Activated naive CD4-positive, alpha-beta T cell (primary cell): Measurements from ENCODE around the gene RABGAP1L.

ENCODE experiments used
- DNase-seq, 4 experiments: peaks; one replicate each; lab custom pipeline; 2025; lab: John Stamatoyannopoulos, UW

RABGAP1L gene

DNA sequence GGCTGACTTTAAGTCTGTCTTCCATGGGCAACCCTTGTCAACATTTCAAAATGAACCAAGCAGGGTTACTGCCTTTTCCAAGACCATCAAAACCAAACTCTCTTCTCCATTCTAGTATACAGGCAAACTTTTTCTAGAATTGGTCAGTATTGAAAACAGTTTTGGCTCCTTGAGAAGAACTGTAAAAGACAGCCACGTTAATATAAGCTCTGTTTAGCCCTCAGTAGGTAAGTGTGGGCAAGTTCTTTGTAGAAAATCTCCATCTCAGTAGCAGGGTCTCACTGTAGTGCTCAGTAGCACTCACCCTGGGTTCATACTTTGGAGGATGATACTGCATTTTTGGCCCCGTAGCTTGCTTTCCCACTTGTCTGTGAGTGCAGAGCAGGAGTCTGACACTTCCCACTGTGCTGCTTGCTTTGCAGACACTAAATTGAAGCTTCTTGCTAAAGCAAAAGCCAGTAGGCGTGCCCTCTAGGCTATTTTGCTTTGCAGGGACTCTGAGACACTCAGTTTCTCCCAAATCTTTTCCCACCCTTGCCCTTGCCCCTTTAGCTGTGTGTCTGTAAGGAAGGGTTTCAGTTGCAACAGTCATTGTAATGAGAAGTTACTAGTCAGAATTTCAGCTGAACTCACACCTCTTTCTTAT is 806.2 kb downstream of the RABGAP1L start:
- DNase-seq = peak in 1 of 4 experiments; percentile 3

DNA sequence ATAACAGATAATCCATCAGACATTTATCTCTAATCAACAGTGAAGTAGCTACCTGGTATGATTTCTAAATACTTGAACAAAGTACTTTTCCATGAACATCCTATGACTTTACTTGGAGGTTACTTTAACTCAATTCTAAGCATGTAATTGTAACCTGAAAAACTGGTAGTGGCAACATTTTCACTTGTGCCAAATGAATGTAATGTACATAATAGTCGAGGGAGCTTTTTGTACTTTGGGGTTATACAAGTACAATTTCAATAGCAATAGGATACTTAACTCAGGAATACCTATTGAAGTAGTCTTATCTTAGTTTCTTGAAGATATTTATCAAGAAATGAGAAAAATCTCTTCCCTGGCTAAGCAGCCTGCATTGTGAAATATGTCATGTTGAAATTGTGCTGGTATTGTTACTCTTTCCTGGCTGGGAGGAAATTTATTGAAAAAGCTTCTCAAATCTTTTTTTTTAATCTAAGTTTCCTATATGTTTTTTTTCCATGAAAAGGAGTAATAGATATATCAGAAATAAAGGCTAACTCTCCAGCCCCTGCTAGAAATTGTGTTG is 806.8 kb downstream of the RABGAP1L start:
- no peak for DNase-seq

DNA sequence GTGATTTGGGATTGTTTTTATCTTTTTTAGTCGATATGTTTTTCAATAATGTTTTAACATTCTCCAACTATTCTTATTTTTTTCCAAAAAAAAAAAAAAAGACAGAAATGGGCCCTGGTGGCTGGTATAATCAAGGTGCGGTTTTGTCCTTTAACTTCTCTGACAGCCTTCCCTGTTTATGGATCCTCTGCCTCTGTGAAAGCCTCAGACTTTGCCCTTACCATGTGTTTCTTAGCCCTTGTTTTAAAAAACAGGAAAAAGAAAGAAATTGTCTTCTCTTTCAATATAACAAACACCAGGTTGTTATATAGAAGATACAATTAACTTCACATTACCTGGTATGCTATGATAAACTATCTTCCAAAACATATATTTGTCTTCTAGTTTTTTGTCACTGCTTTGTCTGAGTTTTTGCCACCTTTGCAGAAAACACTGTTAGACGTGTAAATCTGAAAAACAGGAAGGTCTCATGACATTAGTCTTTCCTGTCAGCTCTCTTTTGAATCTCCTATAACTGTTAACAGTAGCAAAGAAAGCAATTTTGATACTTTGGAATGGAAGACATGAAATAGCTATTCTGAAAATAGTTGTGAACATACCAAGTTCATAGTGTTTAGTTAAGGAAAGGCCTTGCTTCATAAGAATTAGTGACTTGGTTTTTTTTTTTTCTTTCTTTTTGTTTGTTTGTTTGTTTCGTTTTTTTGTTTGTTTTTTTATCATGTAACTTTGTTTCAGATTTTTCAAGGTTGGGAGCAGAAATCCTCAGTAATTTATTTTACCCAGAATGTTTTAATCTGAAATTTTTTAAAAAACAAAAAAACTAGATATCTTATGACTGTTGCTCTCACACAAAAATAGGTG is 808.8 kb downstream of the RABGAP1L start:
- DNase-seq = no peak

DNA sequence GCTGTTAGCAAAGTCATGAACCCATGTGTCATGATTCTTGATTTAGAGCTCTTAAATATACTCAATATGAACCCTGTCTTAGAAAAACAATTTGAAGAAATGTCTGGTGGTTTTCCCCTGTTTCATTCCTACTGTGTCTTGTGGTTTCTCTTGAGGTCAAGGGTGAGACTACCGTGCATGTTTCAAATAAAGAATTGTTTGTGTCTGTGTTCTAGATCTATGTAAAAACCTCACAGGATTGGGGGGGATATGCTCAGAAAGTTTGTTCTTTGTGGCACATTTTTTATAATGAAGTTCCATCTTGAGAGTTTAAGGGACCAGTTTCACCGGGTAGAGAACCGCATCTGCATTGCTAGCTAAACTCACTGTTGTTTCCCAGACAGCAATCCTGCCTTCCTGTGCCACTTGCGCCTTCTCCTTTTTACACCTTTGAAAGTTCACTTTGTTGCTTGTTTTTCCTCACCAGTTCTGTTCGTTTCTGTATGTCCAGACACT is 809.5 kb downstream of the RABGAP1L start:
- DNase-seq = no peak

DNA sequence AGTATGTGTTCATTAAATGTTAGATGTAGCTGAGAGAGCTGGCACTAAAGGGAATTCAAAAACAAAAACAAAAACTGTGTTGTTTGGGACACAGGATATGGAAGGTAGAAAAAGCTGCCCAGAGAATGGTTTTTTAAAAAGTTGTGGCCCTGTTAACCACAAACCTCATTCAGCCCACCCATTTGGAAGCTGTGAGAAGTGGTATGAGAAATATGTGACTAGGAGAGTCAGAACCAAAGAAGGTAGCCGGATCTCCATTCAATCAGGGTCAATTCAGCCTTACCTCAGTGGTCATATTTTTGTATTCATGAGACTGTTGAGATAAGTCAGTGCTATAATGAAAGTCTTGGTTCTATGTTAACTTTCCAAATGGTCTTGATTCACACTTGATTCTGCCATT is 810.7 kb downstream of the RABGAP1L start:
- DNase-seq = no peak

DNA sequence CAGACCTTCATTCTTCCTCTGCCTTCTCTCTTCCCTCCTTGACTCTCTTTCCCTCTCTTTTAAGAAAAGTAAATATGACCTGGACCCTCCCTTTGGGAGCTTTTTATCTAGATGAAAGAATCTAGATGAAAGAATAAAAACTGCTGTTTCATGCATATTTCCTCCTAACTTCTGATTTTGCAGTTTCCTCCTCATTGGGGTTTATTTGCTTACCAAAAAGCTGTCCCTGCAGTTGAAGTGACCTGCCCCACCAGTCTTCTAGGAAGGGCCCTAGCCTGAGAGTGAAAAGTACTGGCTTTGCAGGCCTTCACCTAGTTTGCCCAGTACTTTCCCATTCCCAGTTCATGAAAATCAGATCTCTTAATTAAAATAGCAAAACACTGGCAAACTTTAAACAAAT is 812.1 kb downstream of the RABGAP1L start:
- DNase-seq = no peak

DNA sequence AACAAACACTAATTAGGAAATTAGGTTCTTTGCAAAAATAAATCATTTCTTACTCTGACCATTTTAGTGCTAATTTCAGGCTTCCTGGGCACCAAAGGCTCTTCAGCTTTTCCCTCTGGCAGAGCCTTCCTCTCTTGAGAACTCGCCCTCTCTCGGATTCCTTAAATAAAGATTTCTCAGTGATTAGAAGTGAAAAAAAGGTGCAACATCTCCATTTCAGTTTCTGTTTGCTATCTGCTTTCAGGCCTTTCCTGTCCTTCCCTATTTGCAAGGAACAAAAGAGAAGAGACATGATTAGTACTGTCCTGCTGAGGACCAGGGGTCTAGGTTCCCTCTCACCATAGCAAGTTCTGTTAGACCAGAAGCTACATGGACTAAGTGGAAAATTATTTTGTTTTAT is 812.6 kb downstream of the RABGAP1L start:
- DNase-seq = no peak

DNA sequence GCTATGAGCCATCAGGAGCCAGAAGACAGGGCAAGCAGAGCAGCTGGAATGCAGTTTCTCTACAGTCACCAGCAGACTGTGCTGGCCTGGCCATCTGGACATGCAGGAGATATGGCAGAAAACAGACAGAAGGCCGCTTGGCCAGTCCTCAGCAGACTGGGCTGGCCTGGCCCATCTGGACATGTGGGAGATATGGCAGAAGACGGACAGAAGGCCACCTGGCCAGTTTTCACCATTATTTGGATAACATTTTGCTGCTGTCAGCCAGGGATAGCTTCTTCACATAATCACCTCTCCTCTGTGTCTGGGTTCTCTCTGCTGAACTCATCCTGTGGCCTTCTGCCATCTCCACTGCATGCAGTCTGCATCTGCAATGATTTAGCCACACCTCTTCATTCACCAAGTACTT is 815.4 kb downstream of the RABGAP1L start:
- no peak for DNase-seq

DNA sequence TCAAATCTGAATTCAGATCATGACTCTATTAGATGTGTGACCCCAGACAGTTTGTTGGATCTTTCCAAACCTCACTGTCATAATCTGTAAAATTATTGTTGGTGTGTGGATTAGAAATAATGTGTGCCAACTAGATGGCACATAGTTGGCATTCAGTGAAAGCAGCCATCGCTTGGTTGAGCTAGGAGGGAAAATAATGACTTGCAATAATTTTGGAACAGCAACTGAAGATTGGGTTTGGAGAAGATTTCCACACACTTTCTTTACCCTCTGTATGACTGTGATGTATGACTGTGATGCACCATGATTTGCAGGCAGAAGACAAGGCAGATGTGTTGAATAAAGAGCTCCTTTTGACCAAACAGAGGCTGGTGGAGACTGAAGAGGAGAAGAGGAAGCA is 816.4 kb downstream of the RABGAP1L start:
- no peak for DNase-seq

DNA sequence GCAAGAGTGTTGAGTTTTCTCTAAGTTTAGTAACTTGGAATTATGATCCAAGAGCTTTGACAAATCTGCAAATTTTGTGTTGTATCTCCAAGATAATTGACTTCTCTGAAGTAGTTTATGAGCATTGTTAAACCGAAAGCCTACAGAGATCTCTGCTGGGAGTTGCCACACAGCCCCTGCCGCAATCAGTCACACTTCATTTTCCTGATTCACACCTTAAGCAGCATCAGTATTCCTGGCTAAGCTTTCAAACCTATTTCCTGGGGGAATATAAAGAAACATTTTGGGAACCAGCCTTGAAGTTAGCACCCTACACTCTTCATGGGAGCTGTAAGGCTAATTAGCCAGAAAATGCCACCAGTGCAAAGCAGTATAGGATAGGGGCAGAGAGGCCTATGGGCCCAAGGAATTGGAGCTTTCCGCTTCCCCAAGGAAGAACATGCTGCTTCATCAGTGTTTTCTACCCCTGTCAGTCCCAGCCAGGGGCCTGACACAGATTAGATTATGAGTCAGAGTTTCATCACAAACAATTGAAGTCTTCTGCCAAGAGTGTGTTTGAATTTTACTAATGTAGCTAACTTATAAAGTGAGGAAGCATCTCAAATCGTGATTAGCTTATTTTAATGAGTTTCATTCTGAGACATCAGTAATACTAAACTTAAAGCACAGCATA is 817.3 kb downstream of the RABGAP1L start:
- DNase-seq = no peak

DNA sequence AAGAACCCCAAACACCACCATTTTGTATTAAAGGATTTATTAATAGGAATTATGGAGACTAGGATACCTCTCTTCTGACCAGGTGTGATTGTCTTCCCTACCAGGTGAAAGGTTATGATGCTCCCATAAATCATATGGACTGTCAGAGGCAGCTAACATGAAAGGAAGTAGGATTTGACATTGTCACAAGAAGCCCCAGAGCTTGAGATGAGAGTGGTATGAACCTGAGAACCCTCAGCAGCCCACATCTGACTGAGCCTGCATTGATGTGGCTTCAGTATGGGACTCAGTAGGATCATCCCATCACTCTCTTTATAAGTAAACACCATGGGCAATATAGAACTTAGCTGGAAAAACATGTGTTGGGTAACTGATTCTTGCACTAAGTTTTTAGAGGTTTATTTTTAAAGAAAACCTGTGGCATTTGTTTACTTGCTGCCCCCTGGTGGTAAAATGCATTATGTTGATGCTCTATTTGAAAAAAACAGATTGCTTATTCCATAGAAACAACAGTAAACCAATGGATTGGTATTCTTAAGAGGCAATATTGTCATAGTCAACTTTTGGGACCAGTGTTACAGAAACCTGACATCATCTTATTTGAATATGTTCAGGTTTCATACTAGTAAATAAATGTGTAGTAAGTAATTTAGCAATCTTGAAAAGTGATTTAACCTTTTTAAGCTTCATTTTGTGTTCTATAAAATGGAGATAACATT is 823.8 kb downstream of the RABGAP1L start:
- DNase-seq = no peak

DNA sequence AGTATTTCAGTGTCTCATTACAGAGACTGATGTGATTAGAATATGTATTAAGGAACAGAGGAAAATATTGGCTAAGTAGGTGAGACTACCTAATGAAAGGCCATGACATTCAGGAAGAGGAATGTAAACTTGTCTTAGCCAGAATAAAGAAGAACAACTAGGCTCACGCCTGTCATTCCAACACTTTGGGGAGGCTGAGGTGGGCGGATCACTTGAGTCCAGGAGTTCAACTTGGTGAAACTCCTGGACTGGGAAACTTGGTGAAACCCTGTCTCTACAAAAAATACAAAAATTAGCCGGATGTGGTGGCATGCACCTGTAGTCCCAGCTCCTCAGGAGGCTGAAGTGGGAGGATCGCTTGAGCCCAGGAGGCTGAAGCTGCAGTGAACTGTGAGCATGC is 825.6 kb downstream of the RABGAP1L start:
- DNase-seq = no peak

DNA sequence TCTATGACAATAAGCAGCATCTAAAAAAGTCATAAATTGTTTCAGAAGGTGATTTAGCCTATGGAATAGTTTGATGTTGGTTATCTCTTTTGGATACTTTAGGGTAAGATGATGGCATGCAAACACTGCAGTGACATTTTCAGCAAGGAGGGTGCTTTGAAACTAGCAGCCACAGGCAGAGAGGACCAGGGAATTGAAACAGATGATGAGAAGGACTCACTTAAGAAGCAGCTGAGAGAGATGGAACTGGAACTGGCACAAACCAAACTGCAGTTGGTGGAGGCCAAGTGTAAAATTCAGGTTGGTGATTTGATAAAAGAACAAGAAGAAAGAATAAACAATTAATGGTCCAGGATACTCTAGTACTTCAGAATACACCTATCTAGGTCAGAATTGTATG is 829.2 kb downstream of the RABGAP1L start:
- DNase-seq = no peak

DNA sequence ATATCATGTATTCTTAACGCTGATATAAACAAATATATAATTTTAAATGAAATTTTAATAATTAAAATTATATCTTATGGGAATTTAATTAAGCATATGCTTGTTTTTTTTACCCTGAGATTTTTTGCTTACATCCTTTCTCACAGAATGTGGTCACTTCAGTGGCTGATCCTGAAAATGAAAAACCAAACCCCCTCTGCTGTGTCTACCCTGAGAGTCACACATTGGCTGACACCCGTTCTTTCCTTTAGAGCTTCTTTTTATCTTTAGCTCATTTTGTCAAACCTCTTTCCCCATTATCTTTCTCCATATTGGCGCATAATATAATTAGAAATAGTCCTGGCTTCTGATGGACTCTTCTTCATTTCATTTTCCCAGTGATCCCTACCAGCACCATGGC is 829.7 kb downstream of the RABGAP1L start:
- no peak for DNase-seq

DNA sequence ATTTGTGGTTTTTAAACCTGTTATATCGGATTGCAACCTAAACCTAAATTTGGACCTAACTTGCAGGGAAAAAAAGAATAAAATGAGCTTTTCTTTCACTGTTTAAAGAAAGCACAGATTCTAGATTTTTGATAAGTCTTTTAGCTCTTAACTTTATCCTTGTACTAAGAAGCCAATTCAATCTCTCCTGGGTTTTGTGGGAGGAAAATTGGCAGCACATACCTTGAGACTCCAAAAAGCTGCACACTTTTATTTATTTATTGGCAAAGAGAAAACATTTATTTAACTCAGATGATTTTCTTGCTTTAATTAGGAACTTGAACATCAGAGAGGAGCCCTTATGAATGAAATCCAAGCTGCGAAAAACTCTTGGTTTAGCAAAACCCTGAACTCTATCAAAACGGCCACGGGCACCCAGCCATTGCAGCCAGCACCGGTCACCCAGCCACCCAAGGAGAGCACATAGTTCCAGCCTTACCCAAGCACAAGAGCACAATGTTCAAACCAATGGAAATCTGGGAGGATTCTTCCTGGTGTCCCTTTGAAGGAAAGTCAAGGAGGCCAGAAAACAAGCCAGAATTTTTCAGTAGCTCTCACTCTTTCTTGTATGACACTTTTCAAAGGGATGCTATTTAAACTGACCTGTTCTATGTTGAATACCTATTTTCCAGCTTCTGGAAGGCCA is 830.4 kb downstream of the RABGAP1L start:
- no peak for DNase-seq

DNA sequence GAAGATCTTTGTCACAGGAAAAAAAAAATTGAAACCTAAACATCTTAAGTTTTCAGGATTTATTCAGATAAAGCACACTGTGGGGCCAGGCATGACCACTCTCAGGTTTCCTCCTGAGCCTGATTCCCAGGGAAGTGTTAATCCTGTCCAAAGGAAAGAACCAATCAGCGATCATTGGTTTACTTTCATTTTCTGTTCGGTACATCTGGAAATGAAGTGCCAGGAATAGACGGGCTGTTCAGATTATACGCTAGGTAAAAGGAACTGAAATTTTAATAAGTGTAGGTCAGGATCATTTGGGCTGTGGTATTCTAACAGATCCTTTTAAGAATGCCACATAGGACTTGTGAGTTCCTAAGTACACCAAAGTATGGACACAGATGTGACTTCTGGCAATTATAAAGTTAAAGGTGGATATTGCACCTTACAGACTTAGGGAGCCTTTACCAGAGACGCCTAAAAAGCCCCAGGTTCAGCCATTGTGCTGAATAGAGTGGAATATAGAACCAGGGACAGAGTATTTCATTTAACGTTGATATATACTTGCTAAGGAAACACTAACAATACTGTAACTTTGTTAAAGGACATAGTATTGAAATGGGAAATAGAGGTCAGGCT is 831.2 kb downstream of the RABGAP1L start:
- DNase-seq = no peak

DNA sequence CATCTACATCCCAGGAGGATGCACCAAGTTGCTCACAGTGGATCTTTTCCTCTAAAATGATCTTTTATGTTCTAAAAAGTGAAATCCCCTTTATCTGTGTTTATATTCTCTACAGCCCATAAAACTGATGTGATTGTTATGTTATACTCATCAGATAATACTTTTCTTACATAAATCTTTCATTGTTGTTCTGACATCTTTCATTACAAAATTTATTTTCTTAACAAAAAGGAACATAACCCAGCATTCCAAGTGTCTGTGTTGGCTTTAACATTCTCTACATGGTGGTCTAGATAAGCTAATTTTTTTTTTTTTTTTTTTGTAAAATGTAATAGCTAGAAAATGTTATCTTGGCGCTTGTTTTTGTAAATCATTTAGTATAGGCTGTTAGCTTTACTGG is 832.2 kb downstream of the RABGAP1L start:
- DNase-seq = no peak

DNA sequence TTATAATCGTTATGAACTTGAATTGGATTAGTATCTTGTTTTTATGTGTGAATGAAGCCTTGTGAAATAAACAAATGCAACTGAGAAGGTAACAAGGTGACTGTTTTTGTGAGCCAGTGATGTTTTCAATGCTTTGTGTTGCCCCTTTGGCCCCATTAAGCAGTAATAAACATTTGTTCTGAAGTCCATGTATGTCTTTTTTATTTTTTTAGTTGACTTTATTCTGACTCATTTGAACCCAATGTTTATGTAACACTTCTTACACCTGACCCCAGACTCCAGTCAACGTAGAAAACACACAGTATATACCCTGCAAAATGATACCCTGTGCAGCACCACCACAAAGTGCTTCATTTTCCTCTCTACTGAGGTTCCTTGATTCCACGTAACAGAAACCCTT is 835.8 kb downstream of the RABGAP1L start:
- no peak for DNase-seq

DNA sequence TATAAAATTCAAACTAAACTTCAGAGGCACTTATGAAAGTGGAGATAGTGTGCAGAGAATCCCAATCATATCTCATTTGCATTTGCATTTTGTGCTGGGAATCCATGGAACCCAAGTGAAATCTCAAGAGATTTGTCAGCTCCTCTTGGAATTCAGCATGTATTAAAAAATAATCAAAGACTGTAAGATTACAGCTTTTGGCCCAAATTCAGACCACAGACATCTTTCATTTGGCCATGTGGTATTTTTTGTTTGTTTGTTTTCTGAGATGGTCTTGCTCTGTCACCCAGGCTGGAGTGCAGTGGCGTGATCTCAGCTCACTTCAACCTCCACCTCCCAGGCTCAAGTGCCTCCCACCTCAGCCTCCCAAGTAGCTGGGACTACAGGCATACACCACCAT is 836.6 kb downstream of the RABGAP1L start:
- no peak for DNase-seq

DNA sequence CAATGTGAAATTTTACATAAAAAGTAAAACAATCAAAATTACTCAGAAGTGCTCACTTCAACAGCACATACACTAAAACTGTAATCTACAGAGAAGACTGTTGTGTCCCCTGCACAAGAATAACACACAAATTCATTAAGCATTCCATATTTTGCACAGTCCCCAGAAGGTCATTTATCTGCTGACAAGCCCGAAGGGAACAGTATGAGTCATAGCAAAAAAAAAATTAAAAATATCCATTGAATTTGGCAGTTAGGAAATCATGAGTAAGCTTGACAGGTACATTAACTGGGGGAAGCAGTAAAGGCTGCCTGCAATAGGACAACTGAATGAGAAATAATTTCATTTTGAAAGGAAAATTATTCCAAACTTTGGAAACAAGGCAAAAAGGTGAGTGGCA is 837.2 kb downstream of the RABGAP1L start:
- DNase-seq = no peak

DNA sequence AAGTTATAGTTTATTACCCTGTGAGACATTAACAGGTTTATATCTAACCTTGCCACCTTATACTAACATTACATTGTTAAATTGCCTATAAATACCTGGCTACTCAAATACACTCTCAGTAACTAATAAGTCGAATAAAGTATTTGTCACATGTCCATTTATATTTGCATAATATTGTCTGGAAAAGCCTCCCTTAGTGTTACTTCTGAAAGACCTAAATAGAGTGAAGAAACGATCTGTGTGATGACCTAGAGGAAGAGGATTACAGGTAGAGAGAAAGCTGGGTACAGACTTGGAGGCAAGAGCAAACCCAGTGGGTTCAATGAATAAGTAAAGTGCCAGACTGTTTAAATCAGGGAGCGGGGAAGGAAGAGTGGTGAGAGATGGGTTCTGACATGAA is 837.7 kb downstream of the RABGAP1L start:
- no peak for DNase-seq
